Spleen (tissue), 11 donors: ENCODE measurements around the gene STON2. TPM values are rescaled to one million over a fixed set of nuclear protein-coding genes. Genes with fewer than 3 reads are reported as not detected.

Experiments
- DNase-seq: peaks from one replicate; pipeline ENCODE4 v3.0.0-alpha.2; 2020
- H3K27ac ChIP-seq, 8 donors: fragments of 200-600 bp; sonication (generic) in 7 of 8; 1 replicate in 4 of 8; 2 replicates in 4 of 8; pipeline versions ENCODE4 v1.5.0 to v1.8.0; 2016 to 2021; ENCODE audit warnings: inconsistent platforms in 4 of 8, mild to moderate bottlenecking in 4 of 8, moderate library complexity in 1 of 8
- H3K27me3 ChIP-seq, 7 donors: fragments of 200-600 bp; sonication (generic) in 6 of 7; replicated peaks in 1 of 7; 1 replicate in 4 of 7; 2 replicates in 3 of 7; pipeline versions ENCODE4 v1.5.0 to v1.8.0; 2016 to 2021; ENCODE audit warnings: inconsistent platforms in 3 of 7, mild to moderate bottlenecking in 1 of 7
- H3K36me3 ChIP-seq, 6 donors: fragments of 200-600 bp; sonication (generic) in 5 of 6; 1 replicate in 4 of 6; 2 replicates in 2 of 6; pipeline versions ENCODE4 v1.5.0 to v1.8.0; 2016 to 2021; ENCODE audit warnings: inconsistent platforms in 2 of 6
- H3K4me1 ChIP-seq, 6 donors: fragments of 200-600 bp; sonication (generic) in 5 of 6; 1 replicate in 3 of 6; 2 replicates in 3 of 6; pipeline versions ENCODE4 v1.5.0 to v1.8.0; 2016 to 2021; ENCODE audit warnings: inconsistent platforms in 3 of 6
- H3K4me3 ChIP-seq, 8 donors: fragments of 200-600 bp; sonication (generic) in 7 of 8; 1 replicate in 4 of 8; 2 replicates in 4 of 8; pipeline versions ENCODE4 v1.5.0 to v1.8.0; 2016 to 2021; ENCODE audit warnings: inconsistent platforms in 4 of 8, mild to moderate bottlenecking in 4 of 8, moderate library complexity in 2 of 8
- H3K9me3 ChIP-seq, 8 donors: fragments of 200-600 bp; sonication (generic) in 7 of 8; 1 replicate in 4 of 8; 2 replicates in 4 of 8; pipeline versions ENCODE4 v1.5.0 to v1.8.0; 2016 to 2021; ENCODE audit warnings: inconsistent platforms in 4 of 8
- CTCF ChIP-seq, 11 experiments: fragments of 200-600 bp in 7 of 11; fragments of 450-650 bp in 4 of 11; sonication (generic) in 4 of 11; IDR thresholded peaks in 8 of 11; conservative IDR thresholded peaks in 3 of 11; 1 replicate in 7 of 11; 2 replicates in 4 of 11; pipeline versions ENCODE4 v1.4.0 to v1.8.0; 2016 to 2021; ENCODE audit warnings: antibody characterized with exemption in 11 of 11, inconsistent platforms in 4 of 11, mild to moderate bottlenecking in 1 of 11
- POLR2A ChIP-seq, 3 donors: fragments of 450-650 bp; IDR thresholded peaks; one replicate each; pipeline ENCODE4 v1.5.1; 2017; ENCODE audit warnings: antibody characterized with exemption in 3 of 3, mild to moderate bottlenecking in 1 of 3
- POLR2AphosphoS5 ChIP-seq, 3 donors: sonication (generic); formaldehyde crosslinking; IDR thresholded peaks; one replicate each; pipeline ENCODE4 v1.5.1; 2017; ENCODE audit warnings: antibody characterized with exemption in 3 of 3
- WGBS, 5 donors: extraction: QIAGEN DNeasy Blood & Tissue Kit in 3 of 5; methylation state at CpG; one replicate each; pipeline versions ENCODE4 v1.1.5 to v1.1.7; 2013 to 2018; 5-methylcytosine and 5-hydroxymethylcytosine counted together
- intact Hi-C: fragments of 100-400 bp; cut with DNase I; formaldehyde crosslinking; loops from one replicate; pipeline ENCODE4 v1.15.0; 2023; ENCODE audit warnings: low total_unique reads
- polyA plus RNA-seq, 3 donors: library from polyadenylated mRNA; stranded (reverse); fragments of 200-250 nt; gene quantifications; one replicate each; pipeline ENCODE4 v1.2.1, GENCODE V29; 2013
- total RNA-seq, 7 donors: library from RNA; depleted of rRNA in 3 of 7; stranded (reverse); fragments of >200 nt in 3 of 7; fragmentation: NEBNext Ultra II Directional in 4 of 7; extraction: Animal tissue kit (Norgen Biotek cat#: 25700) in 4 of 7; gene quantifications; one replicate each; pipeline versions ENCODE4 v1.1.0 to v1.2.1, GENCODE V29; 2016 to 2021
- donor health status: healthy with polysubstance abuse.
- donor health status: DM: no; HTN: no; CAD: no; lungs with moderate emphysema.
- donor health status: DM: no; HTN: no; CAD: no.
- donor health status: Bipolar disorder and iron deficiency.
- donor health status: healthy.
- donor health status: DM: no; HTN: no; CAD: no.
- donor health status: DM: yes; HTN: yes; CAD: no.

STON2 gene
- total and polyA plus RNA-seq, 10 donors: 3.5 to 236 (median 167) TPM

GRCh38 chr14:81285245-81285644 lies 114.9 kb downstream of the STON2 start:
- H3K4me3 ChIP-seq: no peak overlapping the region
- H3K36me3 ChIP-seq: no peaks in the 10 kb centered on the region
- DNase-seq: no peak
- 69 to 96% (median 86%) methylated on average over 2 of the region's 2 CpGs for WGBS, 5 donors
- H3K27ac ChIP-seq: no peak overlapping the region
- H3K27me3 ChIP-seq: peaks cover 0 to 3% (median 0%) of the 10 kb centered on the region in 7 donors
- TF ChIP-seq POLR2AphosphoS5 (IDR thresholded peaks at IDR 0.05): no peak
- no peak for TF ChIP-seq CTCF (IDR thresholded peaks at IDR 0.05 in 8 of 11, conservative IDR thresholded peaks at IDR 0.05 in 3 of 11)
- TF ChIP-seq POLR2A (IDR thresholded peaks at IDR 0.05): no peak
- no peaks in the 10 kb centered on the region for H3K9me3 ChIP-seq
- intact Hi-C loops: no loop called here
- peaks cover 0 to 22% (median 0%) of the 10 kb centered on the region in 6 donors for H3K4me1 ChIP-seq

- no peak for DNase-seq
- intact Hi-C loops: no loop called here
- H3K9me3 ChIP-seq: no peaks in the 10 kb centered on the region
- WGBS, 5 donors: 93 to 100% (median 96%) methylated on average over 1 of the region's 1 CpG
- H3K27me3 ChIP-seq: no peaks in the 10 kb centered on the region
- no peak overlapping the region for H3K27ac ChIP-seq
- H3K36me3 ChIP-seq: peaks cover 0 to 19% (median 0%) of the 10 kb centered on the region in 6 donors
- no peak overlapping the region for H3K4me3 ChIP-seq
- TF ChIP-seq POLR2A (IDR thresholded peaks at IDR 0.05) (no peak), CTCF (IDR thresholded peaks at IDR 0.05 in 8 of 11, conservative IDR thresholded peaks at IDR 0.05 in 3 of 11) (no peak), POLR2AphosphoS5 (IDR thresholded peaks at IDR 0.05) (no peak)
- H3K4me1 ChIP-seq: peaks cover 2 to 11% (median 4%) of the 10 kb centered on the region in 6 donors
These were observed 118.8 kb downstream of the STON2 start for GRCh38 chr14:81281332-81281731.

GRCh38 chr14:81280136-81280791 lies 119.9 kb downstream of the STON2 start:
- DNase-seq: no peak
- intact Hi-C loops: no loop called here

More at GRCh38 chr14:81280136-81280791, 119.9 kb downstream of the STON2 start:
- WGBS, 5 donors: 88 to 94% (median 92%) methylated on average over 9 of the region's 9 CpGs
- H3K9me3 ChIP-seq: no peaks in the 10 kb centered on the region
- H3K36me3 ChIP-seq: peaks cover 0 to 19% (median 0%) of the 10 kb centered on the region in 6 donors
- H3K4me3 ChIP-seq: no peak overlapping the region
- TF ChIP-seq CTCF (IDR thresholded peaks at IDR 0.05 in 8 of 11, conservative IDR thresholded peaks at IDR 0.05 in 3 of 11) (no peak), POLR2A (IDR thresholded peaks at IDR 0.05) (no peak), POLR2AphosphoS5 (IDR thresholded peaks at IDR 0.05) (no peak)
- no peak overlapping the region for H3K27ac ChIP-seq
- peaks cover 0 to 4% (median 0%) of the 10 kb centered on the region in 7 donors for H3K27me3 ChIP-seq
- H3K4me1 ChIP-seq: peaks cover 3 to 16% (median 11%) of the 10 kb centered on the region in 6 donors
